SK-N-SH treated with all-trans-retinoic acid at 6 μM for 48 hours (cell line): ENCODE measurements around the gene B4GALT2.

ENCODE experiments used
- ATAC-seq: fragments of 200-7000 bp; cut with Tn5 transposase; 3 replicates; pipeline ENCODE4 v1.9.1; 2020; ENCODE audit warnings: mild to moderate bottlenecking, moderate library complexity
- ARNTL ChIP-seq: fragments of 450-650 bp; formaldehyde crosslinking; IDR thresholded peaks from 2 replicates; pipeline ENCODE4 v1.5.0; 2020; ENCODE audit warnings: low read depth, mild to moderate bottlenecking, moderate library complexity, borderline replicate concordance
- BACH2 ChIP-seq: fragments of 250-450 bp; sonication (Bioruptor Pico); IDR thresholded peaks from 2 replicates; pipeline ENCODE4 v1.9.0; 2021; ENCODE audit warnings: mild to moderate bottlenecking, borderline replicate concordance
- CREB5 ChIP-seq: fragments of 250-450 bp; sonication (Bioruptor Pico); IDR thresholded peaks from 2 replicates; pipeline ENCODE4 v1.5.1; 2020; ENCODE audit warnings: low read depth, mild to moderate bottlenecking, moderate library complexity
- CSDC2 ChIP-seq: fragments of 250-450 bp; sonication (Bioruptor Pico); IDR thresholded peaks from 2 replicates; pipeline ENCODE4 v1.5.0; 2020; ENCODE audit warnings: mild to moderate bottlenecking, moderate library complexity
- CSRNP3 ChIP-seq: fragments of 250-450 bp; sonication (Bioruptor Pico); IDR thresholded peaks from 2 replicates; pipeline ENCODE4 v1.5.1; 2021; ENCODE audit warnings: mild to moderate bottlenecking, moderate library complexity
- ESRRG ChIP-seq: fragments of 250-450 bp; sonication (Bioruptor Pico); IDR thresholded peaks from 2 replicates; pipeline ENCODE4 v1.6.1; 2021; ENCODE audit warnings: mild to moderate bottlenecking
- GLIS3 ChIP-seq: fragments of 250-450 bp; sonication (Bioruptor Pico); IDR thresholded peaks from 2 replicates; pipeline ENCODE4 v1.5.0; 2020; ENCODE audit warnings: mild to moderate bottlenecking, moderate library complexity
- ISL1 ChIP-seq: fragments of 250-450 bp; sonication (Bioruptor Pico); IDR thresholded peaks from 2 replicates; pipeline ENCODE4 v2.1.2; 2022; ENCODE audit warnings: mild to moderate bottlenecking, moderate library complexity
- OSR1 ChIP-seq: fragments of 250-450 bp; sonication (Bioruptor Pico); IDR thresholded peaks from 2 replicates; pipeline ENCODE4 v1.8.0; 2022; ENCODE audit warnings: moderate library complexity, mild to moderate bottlenecking, inconsistent platforms
- PATZ1 ChIP-seq: fragments of 250-450 bp; sonication (Bioruptor Pico); IDR thresholded peaks from 2 replicates; pipeline ENCODE4 v1.8.0; 2020; ENCODE audit warnings: mild to moderate bottlenecking, moderate library complexity, borderline replicate concordance
- POU6F1 ChIP-seq: fragments of 250-450 bp; sonication (Bioruptor Pico); IDR thresholded peaks from 2 replicates; pipeline ENCODE4 v1.8.0; 2021; ENCODE audit warnings: low read depth, mild to moderate bottlenecking, moderate library complexity, borderline replicate concordance
- PPARA ChIP-seq: fragments of 250-450 bp; sonication (Bioruptor Pico); IDR thresholded peaks from 2 replicates; pipeline ENCODE4 v1.5.0; 2020; ENCODE audit warnings: mild to moderate bottlenecking, borderline replicate concordance
- RARB ChIP-seq: fragments of 250-450 bp; sonication (Bioruptor Pico); IDR thresholded peaks from 2 replicates; pipeline ENCODE4 v1.8.0; 2021; ENCODE audit warnings: mild to moderate bottlenecking, moderate library complexity
- SNAI2 ChIP-seq: fragments of 250-450 bp; sonication (Bioruptor Pico); IDR thresholded peaks from 2 replicates; pipeline ENCODE4 v1.5.0; 2020; ENCODE audit warnings: mild to moderate bottlenecking, moderate library complexity
- TCF4 ChIP-seq: fragments of 250-450 bp; sonication (Bioruptor Pico); IDR thresholded peaks from 2 replicates; pipeline ENCODE4 v1.8.0; 2021; ENCODE audit warnings: mild to moderate bottlenecking, moderate library complexity, borderline replicate concordance
- TOX ChIP-seq: fragments of 250-450 bp; sonication (Bioruptor Pico); IDR thresholded peaks from 2 replicates; pipeline ENCODE4 v1.8.0; 2021; ENCODE audit warnings: mild to moderate bottlenecking, moderate library complexity, borderline replicate concordance
- TSHZ2 ChIP-seq: fragments of 250-450 bp; sonication (Bioruptor Pico); IDR thresholded peaks from 2 replicates; pipeline ENCODE4 v1.5.0; 2020; ENCODE audit warnings: mild to moderate bottlenecking, moderate library complexity
- ZC3H10 ChIP-seq: fragments of 250-450 bp; sonication (Bioruptor Pico); IDR thresholded peaks from 2 replicates; pipeline ENCODE4 v1.5.1; 2021; ENCODE audit warnings: mild to moderate bottlenecking, moderate library complexity
- ZFP3 ChIP-seq: fragments of 250-450 bp; sonication (Bioruptor Pico); IDR thresholded peaks from 2 replicates; pipeline ENCODE4 v1.5.0; 2020; ENCODE audit warnings: mild to moderate bottlenecking, moderate library complexity
- ZFP30 ChIP-seq: fragments of 450-650 bp; formaldehyde crosslinking; IDR thresholded peaks from 2 replicates; pipeline ENCODE4 v1.5.0; 2022; ENCODE audit warnings: mild to moderate bottlenecking, moderate library complexity
- ZNF565 ChIP-seq: fragments of 450-650 bp; formaldehyde crosslinking; conservative IDR thresholded peaks from 2 replicates; pipeline ENCODE4 v1.5.0; 2020; ENCODE audit warnings: low read depth, mild to moderate bottlenecking, moderate library complexity
- ZNF70 ChIP-seq: fragments of 450-650 bp; formaldehyde crosslinking; IDR thresholded peaks from 2 replicates; pipeline ENCODE4 v1.5.0; 2020; ENCODE audit warnings: mild to moderate bottlenecking, moderate library complexity
- ZNF8 ChIP-seq: fragments of 450-650 bp; formaldehyde crosslinking; IDR thresholded peaks from 2 replicates; pipeline ENCODE4 v1.5.0; 2020; ENCODE audit warnings: mild to moderate bottlenecking, moderate library complexity

B4GALT2 gene

GRCh38 chr1:43983253-43983899 is 4.4 kb downstream of the B4GALT2 start:
- no peak for TF ChIP-seq CSDC2
- no peak for ATAC-seq

GRCh38 chr1:43984855-43985254 is 5.8 kb downstream of the B4GALT2 start:
- ATAC-seq: no peak
- TF ChIP-seq ZFP3: no peak
- no peak for TF ChIP-seq ZNF70 (CRISPR knock-in tag)
- no peak for TF ChIP-seq PPARA (CRISPR knock-in tag)
- TF ChIP-seq ZFP30 (CRISPR knock-in tag): no peak
- no peak for TF ChIP-seq GLIS3 (CRISPR knock-in tag)

GRCh38 chr1:43985984-43986595 is 7.1 kb downstream of the B4GALT2 start:
- TF ChIP-seq TCF4 (no peak), PPARA (CRISPR knock-in tag) (no peak), OSR1 (CRISPR knock-in tag) (no peak), CSRNP3 (CRISPR knock-in tag) (no peak), SNAI2 (no peak), ZNF70 (CRISPR knock-in tag) (no peak), ZNF8 (no peak), ZFP3 (no peak), ZNF565 (no peak), ISL1 (no peak), CREB5 (CRISPR knock-in tag) (no peak), ARNTL (CRISPR knock-in tag) (no peak), GLIS3 (CRISPR knock-in tag) (no peak), BACH2 (CRISPR knock-in tag) (no peak), RARB (CRISPR knock-in tag) (no peak), ZFP30 (CRISPR knock-in tag) (no peak), TSHZ2 (no peak), CSDC2 (no peak), ESRRG (CRISPR knock-in tag) (no peak), PATZ1 (no peak)
- no peak for ATAC-seq

GRCh38 chr1:43986712-43987111 is 7.7 kb downstream of the B4GALT2 start:
- no peak for ATAC-seq
- TF ChIP-seq BACH2 (CRISPR knock-in tag) (no peak), ISL1 (no peak), TCF4 (no peak), ZNF8 (no peak), ZC3H10 (CRISPR knock-in tag) (no peak), ESRRG (CRISPR knock-in tag) (no peak), CSDC2 (no peak), PPARA (CRISPR knock-in tag) (no peak), ARNTL (CRISPR knock-in tag) (no peak), POU6F1 (CRISPR knock-in tag) (no peak), TOX (CRISPR knock-in tag) (no peak)
